Endothelial cell of umbilical vein (primary cell): ENCODE results near the gene PPP1R9A. TPM values are rescaled to one million over a fixed set of nuclear protein-coding genes. Genes with fewer than 3 reads are reported as not detected.

Experiments used
- BruUV-seq: library from RNA; stranded (reverse); fragments of 400-500 nt; replicated peaks from 2 replicates; lab custom pipeline; 2021; lab: Mats Ljungman, UMichigan
- CTCF ChIA-PET: fragments of 300-600, 350-600 bp; sonication (Branson Sonifier 250); formaldehyde crosslinking; loops from one replicate; lab custom pipeline; 2021; ENCODE audit warnings: antibody characterized with exemption, inconsistent platforms; lab: Charles Lee
- POLR2A ChIA-PET: fragments of 300-600, 350-600 bp; sonication (Branson Sonifier 250); formaldehyde crosslinking; loops from one replicate; lab custom pipeline; 2021; ENCODE audit warnings: antibody characterized with exemption, inconsistent platforms; lab: Charles Lee
- DNase-seq: peaks from one replicate; pipeline ENCODE4 v3.0.0-alpha.2; 2011; ENCODE audit warnings: low read depth, low spot score
- FAIRE-seq: peaks from 2 replicates; lab custom pipeline; 2011; peaks lifted over from hg19 to GRCh38; lab: Jason Lieb, UNC
- H2AFZ ChIP-seq: 2 replicates; pipeline ENCODE4 v1.6.0; 2012; ENCODE audit warnings: low read depth, low read length, control low read depth, inconsistent platforms
- H3K27ac ChIP-seq: 2 replicates; pipeline ENCODE4 v1.5.1; 2011; ENCODE audit warnings: low read depth, mild to moderate bottlenecking, control low read depth, low read length, moderate library complexity; ENCODE audit not compliant: insufficient read depth
- H3K27me3 ChIP-seq, 2 experiments: 2 replicates each; pipeline versions ENCODE4 v1.6.0 to v1.6.1; 2011; ENCODE audit warnings: low read length in 2 of 2, mixed read lengths in 1 of 2; ENCODE audit not compliant: control insufficient read depth in 2 of 2, insufficient read depth in 2 of 2
- H3K36me3 ChIP-seq, 2 experiments: 2 replicates in 1 of 2; 3 replicates in 1 of 2; pipeline ENCODE4 v1.5.1; 2011; ENCODE audit warnings: low read length in 2 of 2, mild to moderate bottlenecking in 1 of 2, moderate library complexity in 1 of 2; ENCODE audit not compliant: control insufficient read depth in 2 of 2, insufficient read depth in 2 of 2; ENCODE audit errors: extremely low read depth in 1 of 2
- H3K4me1 ChIP-seq: 3 replicates; pipeline ENCODE4 v1.5.1; 2011; ENCODE audit warnings: mild to moderate bottlenecking, low read length; ENCODE audit not compliant: control insufficient read depth, insufficient read depth; ENCODE audit errors: extremely low read depth
- H3K4me2 ChIP-seq: 2 replicates; pipeline ENCODE4 v1.6.1; 2011; ENCODE audit warnings: low read length, control low read depth, mixed read lengths; ENCODE audit not compliant: insufficient read depth
- H3K4me3 ChIP-seq, 3 experiments: fragments of 200-600 bp in 1 of 3; sonication (generic), shearing (Covaris generic) in 1 of 3; replicated peaks in 1 of 3; 2 replicates each; pipeline ENCODE4 v1.5.1; 2011 to 2016; ENCODE audit warnings: control low read depth in 3 of 3, low read length in 3 of 3, mild to moderate bottlenecking in 2 of 3, inconsistent platforms in 1 of 3, low read depth in 1 of 3, moderate library complexity in 1 of 3; ENCODE audit not compliant: insufficient read depth in 1 of 3
- H3K79me2 ChIP-seq: 2 replicates; pipeline ENCODE4 v1.6.0; 2012; ENCODE audit warnings: low read length, inconsistent platforms; ENCODE audit not compliant: control insufficient read depth, insufficient read depth
- H3K9ac ChIP-seq: replicated peaks from 2 replicates; pipeline ENCODE3; 2011; ENCODE audit warnings: low read length, control low read depth; ENCODE audit not compliant: insufficient read depth; ENCODE audit errors: extremely low read depth
- H3K9me1 ChIP-seq: replicated peaks from 3 replicates; pipeline ENCODE4 v1.6.0; 2011; ENCODE audit warnings: mild to moderate bottlenecking, low read length; ENCODE audit not compliant: control insufficient read depth, insufficient read depth; ENCODE audit errors: extremely low read depth
- H3K9me3 ChIP-seq: replicated peaks from 2 replicates; pipeline ENCODE4 v1.5.1; 2012; ENCODE audit warnings: low read length, inconsistent platforms; ENCODE audit not compliant: control insufficient read depth, insufficient read depth
- H4K20me1 ChIP-seq: replicated peaks from 2 replicates; pipeline ENCODE3; 2011; ENCODE audit warnings: mild to moderate bottlenecking, low read length; ENCODE audit not compliant: control insufficient read depth, insufficient read depth; ENCODE audit errors: extremely low read depth
- CTCF ChIP-seq, 2 donors: IDR thresholded peaks; 1 replicate in 1 of 2; 2 replicates in 1 of 2; pipeline ENCODE4 v1.5.1; 2011; ENCODE audit warnings: low read length in 2 of 2, mild to moderate bottlenecking in 2 of 2, moderate library complexity in 2 of 2, control low read depth in 1 of 2, inconsistent platforms in 1 of 2, low read depth in 1 of 2; ENCODE audit not compliant: insufficient read depth in 1 of 2; ENCODE audit errors: extremely low read depth in 1 of 2
- EZH2 ChIP-seq: IDR thresholded peaks from 2 replicates; pipeline ENCODE4 v1.6.1; 2012; ENCODE audit warnings: borderline replicate concordance, low read depth, mild to moderate bottlenecking, moderate library complexity, low read length, inconsistent platforms; ENCODE audit not compliant: severe bottlenecking
- FOS ChIP-seq: IDR thresholded peaks from 2 replicates; pipeline ENCODE4 v1.6.1; 2011; ENCODE audit warnings: mild to moderate bottlenecking, low read length, moderate library complexity, borderline replicate concordance; ENCODE audit not compliant: insufficient read depth
- GATA2 ChIP-seq: IDR thresholded peaks from 2 replicates; pipeline ENCODE4 v1.7.0; 2011; ENCODE audit warnings: low read depth, mild to moderate bottlenecking, moderate library complexity, mixed read lengths, low read length; ENCODE audit not compliant: insufficient read length, insufficient read depth
- JUN ChIP-seq: IDR thresholded peaks from 2 replicates; pipeline ENCODE4 v1.6.1; 2011; ENCODE audit warnings: borderline replicate concordance, low read depth; ENCODE audit not compliant: insufficient read length, insufficient read depth
- MAX ChIP-seq: IDR thresholded peaks from 2 replicates; pipeline ENCODE4 v1.6.1; 2011; ENCODE audit not compliant: insufficient read depth, insufficient read length
- MYC ChIP-seq: IDR thresholded peaks from one replicate; pipeline ENCODE4 v1.6.1; 2011; ENCODE audit warnings: mild to moderate bottlenecking, low read depth, low read length
- POLR2A ChIP-seq: IDR thresholded peaks from 2 replicates; pipeline ENCODE4 v1.6.1; 2012; ENCODE audit warnings: low read depth, mild to moderate bottlenecking, control low read depth, low read length
- POLR2AphosphoS5 ChIP-seq: IDR thresholded peaks from 2 replicates; pipeline ENCODE4 v1.6.1; 2012; ENCODE audit warnings: low read depth, mild to moderate bottlenecking, control low read depth, low read length, moderate library complexity; ENCODE audit not compliant: insufficient read depth
- dilution Hi-C: fragments of 300-500 bp; cut with MboI; formaldehyde crosslinking; loops from one replicate; pipeline ENCODE4 v1.15.0; 2019; ENCODE audit warnings: low sequenced_read_pairs; ENCODE audit not compliant: extremely low pct_ligation_motif_present
- intact Hi-C: fragments of 100-400 bp; cut with micrococcal nuclease; formaldehyde crosslinking; loops from one replicate; pipeline ENCODE4 v1.10.0; 2022
- polyA plus RNA-seq, 4 experiments: library from polyadenylated mRNA; depleted of rRNA in 3 of 4; stranded (reverse) in 3 of 4; unstranded in 1 of 4; fragments of >200 nt; gene quantifications; 2 replicates each; pipeline versions ENCODE4 v1.2.1 to v1.2.3, GENCODE V29; 2011 to 2012; ENCODE audit warnings: missing spikeins in 1 of 4
- total RNA-seq: library from RNA; stranded (reverse); gene quantifications from 2 replicates; pipeline ENCODE4 v1.2.3, GENCODE V29; 2021

PPP1R9A gene
- total and polyA plus RNA-seq, 2 donors (not counting 3 experiments of a cell fraction or from before 2014, with no cell fraction given): 0.50 to 3.0 TPM

GRCh38 chr7:95327356-95327755 is 420.0 kb downstream of the PPP1R9A start:
- no peak for TF ChIP-seq POLR2AphosphoS5
- TF ChIP-seq MAX: no peak
- no peak for TF ChIP-seq MYC
- no peak for TF ChIP-seq FOS
- TF ChIP-seq POLR2A: no peak
- TF ChIP-seq EZH2: no peak
- TF ChIP-seq GATA2: no peak
- TF ChIP-seq JUN: no peak
- TF ChIP-seq CTCF (IDR thresholded peaks at IDR 0.05; ENCODE audit: extremely low read depth in 1 of 2, insufficient read depth in 1 of 2, low read depth in 1 of 2, low read length in 2 of 2): no peak
- DNase-seq: no peak
- Histone ChIP-seq H2AFZ (no peak overlapping the region), H3K36me3 (no peaks in the 10 kb centered on the region), H4K20me1 (no peaks in the 10 kb centered on the region), H3K4me3 (no peak overlapping the region), H3K4me1 (no peaks in the 10 kb centered on the region), H3K9me3 (no peaks in the 10 kb centered on the region), H3K79me2 (no peaks in the 10 kb centered on the region), H3K9me1 (no peaks in the 10 kb centered on the region), H3K27ac (no peak overlapping the region), H3K27me3 (peaks cover 9 to 10% of the 10 kb centered on the region in 2 experiments), H3K4me2 (no peak overlapping the region), H3K9ac (no peak overlapping the region)
- ChIA-PET POLR2A (interaction anchor here (0.6 kb wide), 1 partner anchor 157 kb away, joined by 3 read pairs; no protein-coding TSS in a partner anchor), CTCF (no interaction called here)
- dilution Hi-C loops (no loop called here), intact Hi-C loops (no loop called here)
- no TSS peak for BruUV-seq
- no peak for FAIRE-seq
